A549 (cell line): ENCODE data around the gene PRR15L. TPM values are rescaled to one million over a fixed set of nuclear protein-coding genes. Genes with fewer than 3 reads are reported as not detected.

ENCODE experiments used
- ATAC-seq, 2 experiments: fragments of 200-7000 bp in 1 of 2; fragments of >200 bp in 1 of 2; cut with Nextera tagmentation in 1 of 2; cut with Tn5 transposase in 1 of 2; 3 replicates each; pipeline versions ENCODE4 v1.8.0 to v1.9.1; 2018 to 2020; ENCODE audit warnings: mild to moderate bottlenecking in 1 of 2, moderate library complexity in 1 of 2
- CTCF ChIA-PET: fragments of 300-600 bp; sonication (Branson Sonifier 250); formaldehyde crosslinking; extraction: SDS; loops from one replicate; lab custom pipeline; 2021; ENCODE audit warnings: antibody characterized with exemption, inconsistent platforms; lab: Yijun Ruan, JAX
- POLR2A ChIA-PET: fragments of 350-600 bp; formaldehyde crosslinking; extraction: SDS; loops from one replicate; lab custom pipeline; 2021; ENCODE audit warnings: antibody characterized with exemption, inconsistent platforms; lab: Yijun Ruan, JAX
- DNase-seq, 2 experiments: peaks; one replicate each; pipeline versions ENCODE4 v3.0.0 to v3.0.0-alpha.2; 2011 to 2016; ENCODE audit warnings: low read depth in 1 of 2, low spot score in 1 of 2
- FAIRE-seq: peaks from 2 replicates; lab custom pipeline; 2011; peaks lifted over from hg19 to GRCh38; lab: Jason Lieb, UNC
- H3K27ac ChIP-seq, 2 experiments: fragments of >200 bp; sonication (Bioruptor Twin); formaldehyde crosslinking; 3 replicates each; pipeline ENCODE4 v1.5.1; 2016 to 2017
- H3K4me1 ChIP-seq: fragments of >200 bp; sonication (Bioruptor Twin); formaldehyde crosslinking; 3 replicates; pipeline ENCODE4 v1.6.1; 2016
- H3K4me2 ChIP-seq: fragments of >200 bp; sonication (Bioruptor Twin); formaldehyde crosslinking; 3 replicates; pipeline ENCODE4 v1.6.1; 2016
- H3K4me3 ChIP-seq: fragments of >200 bp; sonication (Bioruptor Twin); formaldehyde crosslinking; 3 replicates; pipeline ENCODE4 v1.5.1; 2016
- H3K9me3 ChIP-seq: fragments of >200 bp; sonication (Bioruptor Twin); formaldehyde crosslinking; 3 replicates; pipeline ENCODE4 v1.6.1; 2016
- BHLHE40 ChIP-seq: IDR thresholded peaks from 2 replicates; pipeline ENCODE4 v1.6.1; 2012; ENCODE audit warnings: low read depth, low read length, inconsistent platforms
- CEBPB ChIP-seq, 2 experiments: fragments of >200 bp in 1 of 2; sonication (Bioruptor Twin) in 1 of 2; formaldehyde crosslinking in 1 of 2; IDR thresholded peaks; 2 replicates each; pipeline ENCODE4 v1.6.1; 2012 to 2016
- CHD4 ChIP-seq: fragments of 200-600 bp; sonication (generic); IDR thresholded peaks from 2 replicates; pipeline ENCODE4 v1.6.1; 2016; ENCODE audit warnings: antibody characterized with exemption, mild to moderate bottlenecking, borderline replicate concordance
- E2F6 ChIP-seq: IDR thresholded peaks from 2 replicates; pipeline ENCODE4 v1.6.1; 2012; ENCODE audit warnings: low read depth, borderline replicate concordance
- EHMT2 ChIP-seq: fragments of 200-600 bp; sonication (generic); IDR thresholded peaks from 2 replicates; pipeline ENCODE4 v1.6.1; 2016; ENCODE audit warnings: antibody characterized with exemption, low read depth, mild to moderate bottlenecking, moderate library complexity
- FOSB ChIP-seq: fragments of 250-450 bp; sonication (Bioruptor Pico); IDR thresholded peaks from 2 replicates; pipeline ENCODE4 v1.5.0; 2020; ENCODE audit warnings: mild to moderate bottlenecking, moderate library complexity
- FOSL2 ChIP-seq, 2 experiments: fragments of 450-650 bp in 1 of 2; fragments of >200 bp in 1 of 2; sonication (Bioruptor Twin) in 1 of 2; formaldehyde crosslinking; IDR thresholded peaks; 2 replicates each; pipeline versions ENCODE4 v1.5.0 to v1.6.1; 2016 to 2020; ENCODE audit warnings: mild to moderate bottlenecking in 1 of 2, moderate library complexity in 1 of 2
- HEYL ChIP-seq: fragments of 250-450 bp; sonication (Bioruptor Pico); IDR thresholded peaks from 2 replicates; pipeline ENCODE4 v1.8.0; 2021; ENCODE audit warnings: mild to moderate bottlenecking, moderate library complexity
- HOXA7 ChIP-seq: fragments of 250-450 bp; sonication (Bioruptor Pico); IDR thresholded peaks from 2 replicates; pipeline ENCODE4 v1.5.0; 2020; ENCODE audit warnings: mild to moderate bottlenecking, moderate library complexity
- KDM5A ChIP-seq: fragments of 200-600 bp; sonication (generic); IDR thresholded peaks from 2 replicates; pipeline ENCODE4 v1.6.1; 2016; ENCODE audit warnings: antibody characterized with exemption, mild to moderate bottlenecking
- MAFK ChIP-seq: fragments of 450-650 bp; IDR thresholded peaks from 2 replicates; pipeline ENCODE4 v1.6.1; 2014; ENCODE audit not compliant: partially characterized antibody
- MAX ChIP-seq: IDR thresholded peaks from 2 replicates; pipeline ENCODE4 v1.6.1; 2012
- MAZ ChIP-seq: fragments of 150-350 bp; IDR thresholded peaks from 2 replicates; pipeline ENCODE4 v1.6.1; 2014; ENCODE audit warnings: antibody characterized with exemption, low read depth, low read length, borderline replicate concordance
- POLR2AphosphoS2 ChIP-seq: conservative IDR thresholded peaks from 2 replicates; pipeline ENCODE4 v1.6.1; 2012; ENCODE audit warnings: low read length, improper control_type of control experiment, inconsistent platforms
- RAD21 ChIP-seq, 2 experiments: fragments of >200 bp in 1 of 2; sonication (Bioruptor Twin) in 1 of 2; formaldehyde crosslinking in 1 of 2; IDR thresholded peaks in 1 of 2; conservative IDR thresholded peaks in 1 of 2; 2 replicates in 1 of 2; 3 replicates in 1 of 2; pipeline ENCODE4 v1.6.1; 2012 to 2018; ENCODE audit warnings: inconsistent platforms in 1 of 2
- RARB ChIP-seq: fragments of 250-450 bp; sonication (Bioruptor Pico); IDR thresholded peaks from 2 replicates; pipeline ENCODE4 v1.8.0; 2021; ENCODE audit warnings: mild to moderate bottlenecking, moderate library complexity
- TFCP2L1 ChIP-seq: fragments of 250-450 bp; sonication (Bioruptor Pico); IDR thresholded peaks from 2 replicates; pipeline ENCODE4 v1.5.0; 2021; ENCODE audit warnings: mild to moderate bottlenecking
- ZC3H11A ChIP-seq: fragments of 450-650 bp; IDR thresholded peaks from 2 replicates; pipeline ENCODE4 v1.6.1; 2014; ENCODE audit warnings: antibody characterized with exemption, mild to moderate bottlenecking
- WGBS: methylation state at CpG from one replicate; pipeline ENCODE4 v1.1.6; 2017; ENCODE audit errors: missing lambda C conversion rate; 5-methylcytosine and 5-hydroxymethylcytosine counted together
- polyA plus RNA-seq, 4 experiments: library from polyadenylated mRNA; depleted of rRNA in 3 of 4; stranded (reverse); fragments of >200 nt; fragmentation: RNase III in 1 of 4; extraction: RNeasy Plus Mini Kit Qiagen cat#74134 plus additional on column Dnase treatment in 1 of 4; gene quantifications; 2 replicates in 3 of 4; 3 replicates in 1 of 4; pipeline ENCODE4 v1.2.3, GENCODE V29; 2011 to 2017
- TF ChIP-seq, protein P1 (sequence below): fragments of 200-600 bp; sonication (generic); IDR thresholded peaks from 2 replicates; pipeline ENCODE4 v1.6.1; 2016; ENCODE audit warnings: antibody characterized with exemption, mild to moderate bottlenecking, moderate library complexity
- TF ChIP-seq, protein P2 (sequence below): fragments of >200 bp; sonication (Bioruptor Twin); formaldehyde crosslinking; IDR thresholded peaks from 2 replicates; pipeline ENCODE4 v1.6.1; 2016
- TF ChIP-seq, protein P3 (sequence below): fragments of >200 bp; sonication (Bioruptor Twin); formaldehyde crosslinking; IDR thresholded peaks from 3 replicates; pipeline ENCODE4 v1.5.1; 2016

The PRR15L gene
- polyA plus RNA-seq, 2 of the 4 experiments (the other 2 are of a cell fraction) = 1.6 to 2.2 TPM

DNA sequence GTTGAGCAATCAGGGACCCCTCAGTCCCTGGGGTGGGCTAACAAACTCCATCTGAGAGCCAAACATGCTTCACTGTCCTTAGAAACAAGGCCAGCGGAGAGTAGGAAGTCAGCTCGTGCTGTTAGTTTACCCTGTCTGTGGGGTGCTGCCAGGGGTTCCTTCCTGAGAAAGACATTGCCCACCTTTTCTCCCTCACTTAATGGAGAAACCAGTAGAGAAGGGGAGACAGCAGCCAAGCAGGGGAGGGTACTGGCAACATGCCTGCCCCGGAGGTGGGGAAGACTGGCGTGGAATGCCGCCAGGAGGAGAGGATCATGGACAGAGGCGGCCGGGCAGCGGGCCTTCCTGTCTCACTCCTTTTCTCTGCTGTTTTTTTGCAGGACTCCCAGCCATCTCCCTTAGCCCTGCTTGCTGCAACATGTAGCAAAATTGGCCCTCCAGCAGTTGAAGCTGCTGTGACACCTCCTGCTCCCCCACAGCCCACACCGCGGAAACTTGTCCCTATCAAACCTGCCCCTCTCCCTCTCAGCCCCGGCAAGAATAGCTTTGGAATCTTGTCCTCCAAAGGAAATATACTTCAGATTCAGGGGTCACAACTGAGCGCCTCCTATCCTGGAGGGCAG lies 41.8 kb downstream of the PRR15L start (continued):
- TF ChIP-seq, protein P1, sequence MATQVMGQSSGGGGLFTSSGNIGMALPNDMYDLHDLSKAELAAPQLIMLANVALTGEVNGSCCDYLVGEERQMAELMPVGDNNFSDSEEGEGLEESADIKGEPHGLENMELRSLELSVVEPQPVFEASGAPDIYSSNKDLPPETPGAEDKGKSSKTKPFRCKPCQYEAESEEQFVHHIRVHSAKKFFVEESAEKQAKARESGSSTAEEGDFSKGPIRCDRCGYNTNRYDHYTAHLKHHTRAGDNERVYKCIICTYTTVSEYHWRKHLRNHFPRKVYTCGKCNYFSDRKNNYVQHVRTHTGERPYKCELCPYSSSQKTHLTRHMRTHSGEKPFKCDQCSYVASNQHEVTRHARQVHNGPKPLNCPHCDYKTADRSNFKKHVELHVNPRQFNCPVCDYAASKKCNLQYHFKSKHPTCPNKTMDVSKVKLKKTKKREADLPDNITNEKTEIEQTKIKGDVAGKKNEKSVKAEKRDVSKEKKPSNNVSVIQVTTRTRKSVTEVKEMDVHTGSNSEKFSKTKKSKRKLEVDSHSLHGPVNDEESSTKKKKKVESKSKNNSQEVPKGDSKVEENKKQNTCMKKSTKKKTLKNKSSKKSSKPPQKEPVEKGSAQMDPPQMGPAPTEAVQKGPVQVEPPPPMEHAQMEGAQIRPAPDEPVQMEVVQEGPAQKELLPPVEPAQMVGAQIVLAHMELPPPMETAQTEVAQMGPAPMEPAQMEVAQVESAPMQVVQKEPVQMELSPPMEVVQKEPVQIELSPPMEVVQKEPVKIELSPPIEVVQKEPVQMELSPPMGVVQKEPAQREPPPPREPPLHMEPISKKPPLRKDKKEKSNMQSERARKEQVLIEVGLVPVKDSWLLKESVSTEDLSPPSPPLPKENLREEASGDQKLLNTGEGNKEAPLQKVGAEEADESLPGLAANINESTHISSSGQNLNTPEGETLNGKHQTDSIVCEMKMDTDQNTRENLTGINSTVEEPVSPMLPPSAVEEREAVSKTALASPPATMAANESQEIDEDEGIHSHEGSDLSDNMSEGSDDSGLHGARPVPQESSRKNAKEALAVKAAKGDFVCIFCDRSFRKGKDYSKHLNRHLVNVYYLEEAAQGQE = no peak

DNA sequence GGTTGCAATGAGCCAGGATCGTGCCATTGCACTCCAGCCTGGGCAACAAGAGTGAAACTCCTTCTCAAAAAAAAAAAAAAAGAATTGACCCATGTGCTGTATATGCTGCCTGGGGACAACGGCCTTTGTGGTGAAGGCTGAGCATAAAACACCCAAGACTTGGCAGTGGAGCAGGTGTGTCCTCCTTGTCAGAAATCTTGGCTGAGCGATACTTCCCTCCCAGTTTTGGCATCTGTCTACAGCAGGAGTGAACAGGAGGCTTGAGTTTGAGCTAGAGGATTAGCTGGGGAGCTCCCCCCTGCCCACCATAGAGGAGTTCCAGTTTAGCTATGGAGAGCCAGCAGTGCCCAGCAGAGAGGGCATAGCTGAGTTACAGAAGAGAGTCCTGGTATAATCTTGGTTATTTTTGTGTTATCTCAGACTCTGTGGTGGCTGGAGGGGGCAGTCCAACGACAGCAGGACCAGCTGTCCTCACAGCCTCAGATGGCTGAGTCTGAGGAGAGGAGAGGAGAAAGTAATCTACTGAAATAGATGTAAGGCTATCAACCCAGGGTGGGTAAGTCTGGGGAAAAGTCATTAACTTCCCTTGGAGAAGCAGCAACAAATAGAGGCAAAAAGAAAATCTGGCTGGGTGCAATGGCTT lies 43.3 kb downstream of the PRR15L start:
- DNase-seq (no peak), ATAC-seq (no peak; a peak in 1 of 6 replicates), FAIRE-seq (no peak)
- no peaks in the 10 kb centered on the region for H3K9me3 ChIP-seq
- no peak overlapping the region for H3K4me3 ChIP-seq
- ChIA-PET CTCF (interaction anchor here (0.6 to 2.1 kb wide), 8 partner anchors 8 to 1210 kb away, joined by 3 to 7 read pairs (median 4); partner anchors contain the start of gene PNPO), POLR2A (interaction anchor here (0.5 to 1.0 kb wide), 4 partner anchors 13 to 1189 kb away, joined by 3 to 4 read pairs (median 3); partner anchors contain the start of genes CDK5RAP3, LRRC46 and MRPL10)
- no peak for TF ChIP-seq E2F6
- no peak for TF ChIP-seq MAZ
- TF ChIP-seq HOXA7 (CRISPR knock-in tag) = no peak
- no peak for TF ChIP-seq POLR2AphosphoS2
- TF ChIP-seq RARB (CRISPR knock-in tag) = no peak
- no peak for TF ChIP-seq ZC3H11A
- TF ChIP-seq TFCP2L1 (CRISPR knock-in tag) = no peak
- TF ChIP-seq RAD21 (conservative IDR thresholded peaks at IDR 0.05 in 1 of 2, IDR thresholded peaks at IDR 0.05 in 1 of 2) = no peak
- TF ChIP-seq CEBPB (IDR thresholded peaks at IDR 0.05) = no peak
- no peak for TF ChIP-seq KDM5A
- TF ChIP-seq, protein P2, sequence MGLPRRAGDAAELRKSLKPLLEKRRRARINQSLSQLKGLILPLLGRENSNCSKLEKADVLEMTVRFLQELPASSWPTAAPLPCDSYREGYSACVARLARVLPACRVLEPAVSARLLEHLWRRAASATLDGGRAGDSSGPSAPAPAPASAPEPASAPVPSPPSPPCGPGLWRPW = no peak
- H3K4me2 ChIP-seq = no peak overlapping the region
- H3K27ac ChIP-seq = no peak overlapping the region
- 0 out of 3 replicates have a peak, but pooled peaks cover 3% of the 10 kb centered on the region for H3K4me1 ChIP-seq
- 69% methylated on average over 4 of the region's 4 CpGs for WGBS

- H3K27ac ChIP-seq = no peak overlapping the region
- no peak overlapping the region for H3K4me3 ChIP-seq
- WGBS = 79% methylated on average over 2 of the region's 2 CpGs
- TF ChIP-seq FOSL2 (IDR thresholded peaks at IDR 0.05) (no peak), FOSL2 (CRISPR knock-in tag; IDR thresholded peaks at IDR 0.05) (no peak), CHD4 (no peak), HEYL (CRISPR knock-in tag) (no peak), EHMT2 (no peak), MAX (no peak), ZC3H11A (no peak), FOSB (no peak), BHLHE40 (no peak), MAFK (no peak)
- TF ChIP-seq, protein P3, sequence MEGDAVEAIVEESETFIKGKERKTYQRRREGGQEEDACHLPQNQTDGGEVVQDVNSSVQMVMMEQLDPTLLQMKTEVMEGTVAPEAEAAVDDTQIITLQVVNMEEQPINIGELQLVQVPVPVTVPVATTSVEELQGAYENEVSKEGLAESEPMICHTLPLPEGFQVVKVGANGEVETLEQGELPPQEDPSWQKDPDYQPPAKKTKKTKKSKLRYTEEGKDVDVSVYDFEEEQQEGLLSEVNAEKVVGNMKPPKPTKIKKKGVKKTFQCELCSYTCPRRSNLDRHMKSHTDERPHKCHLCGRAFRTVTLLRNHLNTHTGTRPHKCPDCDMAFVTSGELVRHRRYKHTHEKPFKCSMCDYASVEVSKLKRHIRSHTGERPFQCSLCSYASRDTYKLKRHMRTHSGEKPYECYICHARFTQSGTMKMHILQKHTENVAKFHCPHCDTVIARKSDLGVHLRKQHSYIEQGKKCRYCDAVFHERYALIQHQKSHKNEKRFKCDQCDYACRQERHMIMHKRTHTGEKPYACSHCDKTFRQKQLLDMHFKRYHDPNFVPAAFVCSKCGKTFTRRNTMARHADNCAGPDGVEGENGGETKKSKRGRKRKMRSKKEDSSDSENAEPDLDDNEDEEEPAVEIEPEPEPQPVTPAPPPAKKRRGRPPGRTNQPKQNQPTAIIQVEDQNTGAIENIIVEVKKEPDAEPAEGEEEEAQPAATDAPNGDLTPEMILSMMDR = no peak
- ATAC-seq = no peak
- no peak for FAIRE-seq
- ChIA-PET CTCF (interaction anchor here (0.8 to 2.8 kb wide), 4 partner anchors 23 to 71 kb away, joined by 3 to 10 read pairs (median 6); no protein-coding TSS in a partner anchor), POLR2A (no interaction called here)
- no peak for DNase-seq
- no peak overlapping the region for H3K4me2 ChIP-seq
- no peaks in the 10 kb centered on the region for H3K9me3 ChIP-seq
- H3K4me1 ChIP-seq = 0 out of 3 replicates have a peak, but pooled peaks cover 3% of the 10 kb centered on the region
Measured at GRCh38 chr17:47913050-47913449, 44.6 kb downstream of the PRR15L start.
